NB4 (cell line): ENCODE data around the gene TBC1D32.
"Not testable (repeated sequence)": the region's sequence is repeated elsewhere in the genome, so short reads cannot be mapped to it uniquely, and the experiment has no call there.

Experiments
- POLR2A ChIP-seq: IDR thresholded peaks from 2 replicates; pipeline ENCODE4 v1.6.1; 2011; ENCODE audit warnings: mild to moderate bottlenecking; ENCODE audit not compliant: insufficient read length; ENCODE audit errors: extremely low read depth
- TF ChIP-seq, protein P1 (sequence below): IDR thresholded peaks from one replicate; pipeline ENCODE4 v1.5.1; 2012; ENCODE audit warnings: low read depth, low read length
- TF ChIP-seq, protein P2 (sequence below): IDR thresholded peaks from 2 replicates; pipeline ENCODE4 v1.6.1; 2011; ENCODE audit warnings: low read depth, low read length

DNA sequence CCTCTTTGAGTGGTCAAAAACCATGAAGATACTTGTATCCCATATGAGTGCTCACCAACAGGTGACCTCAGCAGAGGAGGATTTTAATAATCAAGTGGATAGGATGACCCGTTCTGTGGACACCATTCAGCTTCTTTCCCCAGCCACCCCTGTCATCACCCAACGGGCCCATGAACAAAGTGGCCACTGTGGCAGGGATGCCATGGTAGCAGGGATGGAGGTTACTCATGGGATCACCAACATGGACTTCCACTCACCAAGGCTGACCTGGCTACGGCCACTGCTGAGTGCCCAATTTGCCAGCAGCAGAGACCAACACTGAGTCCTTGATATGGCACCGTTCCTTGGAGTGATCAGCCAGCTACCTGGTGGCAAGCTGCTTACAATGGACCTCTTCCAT is 138.2 kb downstream of the TBC1D32 start:
- TF ChIP-seq, protein P1, sequence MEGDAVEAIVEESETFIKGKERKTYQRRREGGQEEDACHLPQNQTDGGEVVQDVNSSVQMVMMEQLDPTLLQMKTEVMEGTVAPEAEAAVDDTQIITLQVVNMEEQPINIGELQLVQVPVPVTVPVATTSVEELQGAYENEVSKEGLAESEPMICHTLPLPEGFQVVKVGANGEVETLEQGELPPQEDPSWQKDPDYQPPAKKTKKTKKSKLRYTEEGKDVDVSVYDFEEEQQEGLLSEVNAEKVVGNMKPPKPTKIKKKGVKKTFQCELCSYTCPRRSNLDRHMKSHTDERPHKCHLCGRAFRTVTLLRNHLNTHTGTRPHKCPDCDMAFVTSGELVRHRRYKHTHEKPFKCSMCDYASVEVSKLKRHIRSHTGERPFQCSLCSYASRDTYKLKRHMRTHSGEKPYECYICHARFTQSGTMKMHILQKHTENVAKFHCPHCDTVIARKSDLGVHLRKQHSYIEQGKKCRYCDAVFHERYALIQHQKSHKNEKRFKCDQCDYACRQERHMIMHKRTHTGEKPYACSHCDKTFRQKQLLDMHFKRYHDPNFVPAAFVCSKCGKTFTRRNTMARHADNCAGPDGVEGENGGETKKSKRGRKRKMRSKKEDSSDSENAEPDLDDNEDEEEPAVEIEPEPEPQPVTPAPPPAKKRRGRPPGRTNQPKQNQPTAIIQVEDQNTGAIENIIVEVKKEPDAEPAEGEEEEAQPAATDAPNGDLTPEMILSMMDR: not testable (repeated sequence)
- TF ChIP-seq, protein P2, sequence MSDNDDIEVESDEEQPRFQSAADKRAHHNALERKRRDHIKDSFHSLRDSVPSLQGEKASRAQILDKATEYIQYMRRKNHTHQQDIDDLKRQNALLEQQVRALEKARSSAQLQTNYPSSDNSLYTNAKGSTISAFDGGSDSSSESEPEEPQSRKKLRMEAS: not testable (repeated sequence)
- not testable (repeated sequence) for TF ChIP-seq POLR2A
